GM15510 (cell line): ENCODE results near the gene KCNH5.

ENCODE experiments used
- POLR2A ChIP-seq: IDR thresholded peaks from 3 replicates; pipeline ENCODE4 v1.6.1; 2011; ENCODE audit warnings: borderline replicate concordance; ENCODE audit not compliant: insufficient read length; ENCODE audit errors: extremely low read depth

The KCNH5 gene

DNA sequence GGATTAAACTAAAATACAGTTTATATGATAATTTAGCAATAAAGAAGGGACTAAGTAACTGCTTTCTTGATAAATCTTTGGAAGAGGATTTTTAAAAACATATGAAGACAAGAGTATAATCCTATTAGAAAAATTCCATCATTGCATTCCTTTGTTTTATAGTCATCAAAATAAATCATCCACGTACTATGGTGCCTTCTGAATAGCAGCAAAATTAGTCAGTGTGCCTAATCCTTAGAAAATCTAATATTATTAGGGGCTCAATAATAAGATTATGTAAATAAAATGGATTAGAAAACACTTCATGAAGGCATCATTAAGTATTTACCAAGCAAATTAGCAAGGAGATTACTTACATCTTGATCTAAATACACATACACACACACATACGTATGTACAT is 102.1 kb downstream of the KCNH5 start:
- no peak for TF ChIP-seq POLR2A

- no peak for TF ChIP-seq POLR2A
Observed at GRCh38 chr14:62939970-62940369, 105.3 kb downstream of the KCNH5 start.

DNA sequence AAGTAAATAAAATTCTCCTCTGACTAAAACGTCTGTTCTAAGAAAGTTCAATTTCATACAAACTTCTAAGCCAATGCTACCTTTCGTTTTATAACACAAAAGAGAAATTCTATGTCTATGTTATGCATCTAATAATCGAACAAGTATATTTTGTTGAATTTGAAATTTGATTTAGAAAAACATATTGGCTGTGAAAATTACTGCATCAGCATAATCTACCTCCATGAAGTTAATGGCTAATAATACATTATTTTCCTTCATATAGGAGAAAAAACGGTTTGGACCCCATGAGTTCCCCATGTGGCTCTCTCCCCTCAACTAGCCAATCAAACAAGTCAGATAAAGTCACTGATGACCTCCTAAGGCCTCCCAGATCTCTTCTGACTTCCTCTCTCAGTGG is 106.5 kb downstream of the KCNH5 start:
- TF ChIP-seq POLR2A: no peak

DNA sequence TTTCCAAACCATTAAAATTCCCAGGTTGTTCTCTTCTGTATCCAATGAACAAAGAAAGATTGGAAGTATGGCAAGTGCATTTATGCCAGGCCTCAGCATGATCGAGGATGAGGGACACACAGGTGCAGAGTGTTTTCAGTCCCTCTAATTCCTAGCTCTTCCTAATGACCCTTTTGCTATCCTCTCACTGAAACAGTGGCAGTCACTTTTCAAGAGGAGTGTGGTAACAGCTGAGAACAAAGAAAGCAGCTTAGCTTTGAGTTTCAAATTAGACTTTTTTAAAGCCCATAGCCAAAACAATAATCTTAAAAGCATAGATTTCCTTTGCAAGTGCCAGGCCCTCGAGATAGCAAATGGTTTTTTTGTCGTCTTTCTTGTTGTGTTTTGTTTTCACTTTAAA is 110.8 kb downstream of the KCNH5 start:
- no peak for TF ChIP-seq POLR2A

- TF ChIP-seq POLR2A: no peak
Observed at GRCh38 chr14:62921466-62921865, 123.8 kb downstream of the KCNH5 start.

DNA sequence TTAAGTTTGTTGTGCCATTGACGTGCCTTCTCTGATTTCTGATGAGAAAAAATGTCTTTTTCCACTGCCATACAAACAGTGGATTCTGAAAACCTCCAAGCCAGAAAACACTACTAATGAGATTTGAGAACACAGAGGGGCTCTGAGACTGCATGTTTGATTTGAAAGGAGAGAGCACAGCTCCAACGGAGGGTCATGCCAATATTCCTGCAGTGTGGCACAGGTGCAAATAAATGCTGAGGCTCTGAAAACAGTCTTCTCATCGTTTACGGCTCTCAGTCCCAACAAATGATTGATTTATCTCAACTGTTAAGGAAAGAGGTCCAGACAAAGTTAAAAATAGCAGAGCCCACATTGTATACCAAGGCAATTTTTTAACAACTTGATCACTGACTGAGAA is 128.7 kb downstream of the KCNH5 start:
- TF ChIP-seq POLR2A: no peak

GRCh38 chr14:62914873-62915272 is 130.4 kb downstream of the KCNH5 start:
- no peak for TF ChIP-seq POLR2A

GRCh38 chr14:62914025-62914424 is 131.2 kb downstream of the KCNH5 start:
- TF ChIP-seq POLR2A: no peak

DNA sequence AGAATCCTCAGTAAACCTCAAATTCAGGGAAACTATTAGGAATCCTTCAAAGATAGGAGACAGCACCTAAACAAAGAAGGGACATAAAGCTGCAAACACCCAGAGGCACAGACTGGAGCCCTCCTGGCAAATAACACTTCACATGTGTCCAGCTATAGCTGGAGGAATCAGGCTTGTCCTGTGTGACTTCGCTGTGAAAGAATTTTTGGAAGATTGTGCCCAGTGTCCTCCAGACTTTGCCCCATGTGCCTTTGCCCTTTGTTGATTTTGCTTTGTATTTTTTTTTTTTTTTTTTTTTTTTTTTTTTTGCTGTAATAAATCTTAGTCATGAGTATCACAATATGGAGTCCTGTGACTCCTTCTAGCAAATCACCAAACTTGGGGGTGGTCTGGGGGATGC is 136.8 kb downstream of the KCNH5 start:
- TF ChIP-seq POLR2A: no peak

DNA sequence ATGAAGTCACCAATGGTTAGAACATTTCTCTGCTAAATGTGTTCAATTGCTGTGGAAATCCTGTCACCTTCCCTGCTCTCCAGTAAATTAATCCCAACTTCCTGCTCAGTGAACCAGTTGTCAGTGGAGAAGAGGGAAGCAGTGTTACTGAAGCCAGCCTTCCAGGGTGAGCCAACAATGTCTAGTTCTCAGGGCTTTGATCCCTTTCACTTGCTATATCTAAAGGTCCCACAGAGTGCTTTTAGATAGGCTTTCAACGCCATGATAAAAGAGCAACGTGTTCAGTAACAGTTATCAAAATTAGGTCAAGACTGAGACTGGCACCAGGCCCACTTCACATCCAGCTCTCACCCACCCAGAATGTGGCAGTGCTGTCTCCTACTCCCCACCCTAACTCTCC is 139.7 kb downstream of the KCNH5 start:
- TF ChIP-seq POLR2A: no peak

- TF ChIP-seq POLR2A: no peak
Observed at GRCh38 chr14:62897771-62898170, 147.5 kb downstream of the KCNH5 start.

DNA sequence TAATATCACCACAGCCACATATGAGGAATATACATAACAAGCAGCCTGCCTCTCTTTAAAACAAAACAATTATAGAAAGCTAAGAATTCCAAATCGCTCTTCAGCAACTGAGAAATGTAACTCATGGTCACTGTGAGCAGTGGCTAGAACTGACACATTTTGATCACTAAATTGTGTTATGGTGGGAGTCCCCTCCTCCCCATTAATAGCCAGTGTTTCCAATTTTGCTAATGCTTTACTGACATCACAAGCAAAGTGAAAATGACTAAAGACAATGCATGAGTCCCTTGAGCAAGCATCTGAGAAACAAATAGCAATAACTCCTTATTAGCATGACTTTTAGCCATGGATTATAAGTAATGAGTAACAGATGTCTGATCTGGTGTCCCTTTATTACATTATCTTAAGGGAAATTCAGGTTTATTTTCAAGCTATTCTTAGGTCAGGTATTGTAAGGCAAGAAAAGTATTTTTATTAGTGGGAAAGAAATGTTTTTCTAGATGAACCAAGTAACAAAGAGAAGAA is 148.3 kb downstream of the KCNH5 start:
- TF ChIP-seq POLR2A: no peak

GRCh38 chr14:62894736-62895135 is 150.5 kb downstream of the KCNH5 start:
- no peak for TF ChIP-seq POLR2A

DNA sequence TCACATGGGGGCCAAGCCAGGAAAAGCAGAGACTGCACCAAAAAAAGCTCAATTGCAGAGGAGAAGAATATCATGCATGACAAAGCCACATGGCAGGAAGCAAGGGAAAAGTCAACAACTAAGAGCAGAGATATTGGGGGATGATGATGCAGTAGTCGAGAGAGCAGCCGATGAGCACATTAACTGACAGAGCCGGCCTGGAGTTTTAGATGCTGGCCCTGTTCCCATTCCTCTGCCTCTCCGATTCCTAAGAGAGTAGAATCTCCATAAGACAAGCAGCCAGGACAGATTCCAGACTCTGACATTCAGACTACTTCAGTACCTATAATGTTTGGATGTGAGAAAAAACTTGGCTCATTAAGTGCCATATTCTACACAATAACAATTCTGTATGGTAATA is 155.9 kb downstream of the KCNH5 start:
- TF ChIP-seq POLR2A: no peak

- TF ChIP-seq POLR2A: no peak
Observed at GRCh38 chr14:62886461-62886860, 158.8 kb downstream of the KCNH5 start.

GRCh38 chr14:62885451-62885850 is 159.8 kb downstream of the KCNH5 start:
- TF ChIP-seq POLR2A: no peak

- TF ChIP-seq POLR2A: no peak
Observed at GRCh38 chr14:62882967-62883366, 162.3 kb downstream of the KCNH5 start.
